Measurements from ENCODE around the gene DGKB.

DNA sequence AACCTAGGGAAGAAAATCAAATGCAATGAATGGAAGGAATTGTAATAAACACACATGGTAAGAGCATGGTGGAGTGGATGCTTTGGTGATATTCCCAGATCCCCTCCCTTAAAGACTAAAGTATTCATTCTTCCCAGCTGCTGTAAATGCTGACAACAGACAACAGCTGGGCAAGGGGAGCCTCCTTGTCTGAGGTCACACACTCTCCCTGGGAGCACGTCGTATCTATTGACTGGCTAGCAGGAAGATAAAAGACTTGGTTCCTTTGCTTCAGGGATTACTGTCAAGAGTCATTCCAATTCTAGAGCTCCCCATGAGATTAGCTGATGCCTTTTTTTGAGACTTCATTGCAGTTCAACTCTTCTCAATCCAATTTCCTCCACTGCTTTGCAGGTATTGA is 469.6 kb downstream of the DGKB start:
- TF ChIP-seq, protein P1, sequence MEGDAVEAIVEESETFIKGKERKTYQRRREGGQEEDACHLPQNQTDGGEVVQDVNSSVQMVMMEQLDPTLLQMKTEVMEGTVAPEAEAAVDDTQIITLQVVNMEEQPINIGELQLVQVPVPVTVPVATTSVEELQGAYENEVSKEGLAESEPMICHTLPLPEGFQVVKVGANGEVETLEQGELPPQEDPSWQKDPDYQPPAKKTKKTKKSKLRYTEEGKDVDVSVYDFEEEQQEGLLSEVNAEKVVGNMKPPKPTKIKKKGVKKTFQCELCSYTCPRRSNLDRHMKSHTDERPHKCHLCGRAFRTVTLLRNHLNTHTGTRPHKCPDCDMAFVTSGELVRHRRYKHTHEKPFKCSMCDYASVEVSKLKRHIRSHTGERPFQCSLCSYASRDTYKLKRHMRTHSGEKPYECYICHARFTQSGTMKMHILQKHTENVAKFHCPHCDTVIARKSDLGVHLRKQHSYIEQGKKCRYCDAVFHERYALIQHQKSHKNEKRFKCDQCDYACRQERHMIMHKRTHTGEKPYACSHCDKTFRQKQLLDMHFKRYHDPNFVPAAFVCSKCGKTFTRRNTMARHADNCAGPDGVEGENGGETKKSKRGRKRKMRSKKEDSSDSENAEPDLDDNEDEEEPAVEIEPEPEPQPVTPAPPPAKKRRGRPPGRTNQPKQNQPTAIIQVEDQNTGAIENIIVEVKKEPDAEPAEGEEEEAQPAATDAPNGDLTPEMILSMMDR (conservative IDR thresholded peaks at IDR 0.05) = no peak
- no peak for TF ChIP-seq EZH2 (IDR thresholded peaks at IDR 0.05; ENCODE audit: low read depth)

Measured in PC-9 (cell line).